ENCODE data around the gene ISYNA1. TPM values are rescaled to one million over a fixed set of nuclear protein-coding genes. Genes with fewer than 3 reads are reported as not detected.

The ISYNA1 gene
- total and polyA plus RNA-seq, 2 donors (not counting 3 experiments of a cell fraction or from before 2014, with no cell fraction given), result 69.0 to 70.2 TPM

GRCh38 chr19:18465964-18466339 is 28.0 kb upstream of the ISYNA1 start:
- H2AFZ ChIP-seq (ENCODE audit: low read depth, low read length), result no peak overlapping the region
- H3K9me1 ChIP-seq (replicated peaks; ENCODE audit: control insufficient read depth, extremely low read depth, insufficient read depth, low read length), result no peaks in the 10 kb centered on the region
- H3K27me3 ChIP-seq (ENCODE audit: control insufficient read depth in 2 of 2, insufficient read depth in 2 of 2, low read length in 2 of 2), result no peaks in the 10 kb centered on the region
- peaks cover 0 to 22% of the 10 kb centered on the region in 2 experiments for H3K36me3 ChIP-seq (ENCODE audit: control insufficient read depth in 2 of 2, extremely low read depth in 1 of 2, insufficient read depth in 2 of 2, low read length in 2 of 2)
- no TSS peak for BruUV-seq (replicated peaks)
- H3K27ac ChIP-seq (ENCODE audit: insufficient read depth, low read depth, low read length), result no peak overlapping the region
- POLR2A ChIA-PET, result no interaction called here
- no peak overlapping the region for H3K4me3 ChIP-seq (replicated peaks in 1 of 3; ENCODE audit: insufficient read depth in 1 of 3, low read depth in 1 of 3, low read length in 3 of 3)
- CTCF ChIA-PET, result interaction anchor here (0.9 to 7.0 kb wide), 6 partner anchors 15 to 106 kb away, joined by 3 to 127 read pairs (median 5); partner anchors contain the start of gene UBA52
- H3K4me1 ChIP-seq (ENCODE audit: control insufficient read depth, extremely low read depth, insufficient read depth, low read length), result no peaks in the 10 kb centered on the region
- H3K9ac ChIP-seq (replicated peaks; ENCODE audit: extremely low read depth, insufficient read depth, low read length), result no peak overlapping the region
- dilution Hi-C loops (cut with MboI; ENCODE audit: extremely low pct_ligation_motif_present, low sequenced_read_pairs), result no loop called here
- H3K9me3 ChIP-seq (replicated peaks; ENCODE audit: control insufficient read depth, insufficient read depth, low read length), result no peaks in the 10 kb centered on the region
- no peak overlapping the region for H3K4me2 ChIP-seq (ENCODE audit: insufficient read depth, low read length)
- TF ChIP-seq MYC (IDR thresholded peaks at IDR 0.05; ENCODE audit: low read depth, low read length) (no peak), POLR2AphosphoS5 (IDR thresholded peaks at IDR 0.05; ENCODE audit: insufficient read depth, low read depth, low read length) (no peak), EZH2 (IDR thresholded peaks at IDR 0.05; ENCODE audit: borderline replicate concordance, low read depth, low read length, severe bottlenecking) (no peak), MAX (IDR thresholded peaks at IDR 0.05; ENCODE audit: insufficient read depth, insufficient read length) (no peak), FOS (IDR thresholded peaks at IDR 0.05; ENCODE audit: borderline replicate concordance, insufficient read depth, low read length) (no peak), JUN (IDR thresholded peaks at IDR 0.05; ENCODE audit: borderline replicate concordance, insufficient read depth, insufficient read length, low read depth) (no peak), GATA2 (IDR thresholded peaks at IDR 0.05; ENCODE audit: insufficient read depth, insufficient read length, low read depth, low read length) (no peak), POLR2A (IDR thresholded peaks at IDR 0.05; ENCODE audit: low read depth, low read length) (no peak)
- TF ChIP-seq, protein P1, sequence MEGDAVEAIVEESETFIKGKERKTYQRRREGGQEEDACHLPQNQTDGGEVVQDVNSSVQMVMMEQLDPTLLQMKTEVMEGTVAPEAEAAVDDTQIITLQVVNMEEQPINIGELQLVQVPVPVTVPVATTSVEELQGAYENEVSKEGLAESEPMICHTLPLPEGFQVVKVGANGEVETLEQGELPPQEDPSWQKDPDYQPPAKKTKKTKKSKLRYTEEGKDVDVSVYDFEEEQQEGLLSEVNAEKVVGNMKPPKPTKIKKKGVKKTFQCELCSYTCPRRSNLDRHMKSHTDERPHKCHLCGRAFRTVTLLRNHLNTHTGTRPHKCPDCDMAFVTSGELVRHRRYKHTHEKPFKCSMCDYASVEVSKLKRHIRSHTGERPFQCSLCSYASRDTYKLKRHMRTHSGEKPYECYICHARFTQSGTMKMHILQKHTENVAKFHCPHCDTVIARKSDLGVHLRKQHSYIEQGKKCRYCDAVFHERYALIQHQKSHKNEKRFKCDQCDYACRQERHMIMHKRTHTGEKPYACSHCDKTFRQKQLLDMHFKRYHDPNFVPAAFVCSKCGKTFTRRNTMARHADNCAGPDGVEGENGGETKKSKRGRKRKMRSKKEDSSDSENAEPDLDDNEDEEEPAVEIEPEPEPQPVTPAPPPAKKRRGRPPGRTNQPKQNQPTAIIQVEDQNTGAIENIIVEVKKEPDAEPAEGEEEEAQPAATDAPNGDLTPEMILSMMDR (IDR thresholded peaks at IDR 0.05; ENCODE audit: extremely low read depth in 1 of 2, insufficient read depth in 1 of 2, low read depth in 1 of 2, low read length in 2 of 2), result no peak
- H4K20me1 ChIP-seq (replicated peaks; ENCODE audit: control insufficient read depth, extremely low read depth, insufficient read depth, low read length), result no peaks in the 10 kb centered on the region
- FAIRE-seq (no peak), DNase-seq (ENCODE audit: low read depth, low spot score) (no peak)
- peaks cover 6% of the 10 kb centered on the region for H3K79me2 ChIP-seq (ENCODE audit: control insufficient read depth, insufficient read depth, low read length)
- intact Hi-C loops (cut with micrococcal nuclease), result no loop called here
